A673 (cell line): Measurements from ENCODE around the gene SIAH2. TPM values are rescaled to one million over a fixed set of nuclear protein-coding genes. Genes with fewer than 3 reads are reported as not detected.
"Not testable (repeated sequence)": the region's sequence is repeated elsewhere in the genome, so short reads cannot be mapped to it uniquely, and the experiment has no call there.

Experiments
- BruUV-seq: library from RNA; stranded (reverse); fragments of 400-500 nt; replicated peaks from 2 replicates; lab custom pipeline; 2021; lab: Mats Ljungman, UMichigan
- CTCF ChIA-PET: fragments of 300-600 bp; sonication (Branson Sonifier 250); formaldehyde crosslinking; loops from one replicate; lab custom pipeline; 2022; ENCODE audit warnings: antibody characterized with exemption; lab: Charles Lee
- POLR2A ChIA-PET: fragments of 300-600 bp; sonication (Branson Sonifier 250); formaldehyde crosslinking; loops from one replicate; lab custom pipeline; 2022; ENCODE audit warnings: antibody characterized with exemption; ENCODE audit not compliant: low non-redundant PET; lab: Charles Lee
- DNase-seq: peaks from one replicate; pipeline ENCODE4 v3.0.0-alpha.2; 2015; ENCODE audit warnings: low spot score
- H3K27ac ChIP-seq: fragments of 200-600 bp; sonication (generic); 2 replicates; pipeline ENCODE4 v1.5.1; 2016; ENCODE audit warnings: mixed run types, low read depth, mild to moderate bottlenecking, mixed read lengths, antibody characterized with exemption, low read length; ENCODE audit not compliant: poor library complexity, severe bottlenecking
- H3K27me3 ChIP-seq: fragments of 200-600 bp; sonication (generic); replicated peaks from 2 replicates; pipeline ENCODE4 v1.6.1; 2017; ENCODE audit warnings: mixed run types, low read depth, mild to moderate bottlenecking, mixed read lengths, antibody characterized with exemption, low read length; ENCODE audit not compliant: insufficient read depth, poor library complexity
- H3K36me3 ChIP-seq: fragments of 200-600 bp; sonication (generic); 2 replicates; pipeline ENCODE4 v1.6.1; 2016; ENCODE audit warnings: mixed run types, mild to moderate bottlenecking, mixed read lengths, antibody characterized with exemption, low read length; ENCODE audit not compliant: insufficient read depth, poor library complexity, severe bottlenecking
- H3K4me1 ChIP-seq: fragments of 200-600 bp; sonication (generic); 2 replicates; pipeline ENCODE4 v1.6.1; 2017; ENCODE audit warnings: mixed run types, mild to moderate bottlenecking, mixed read lengths, antibody characterized with exemption, low read length; ENCODE audit not compliant: insufficient read depth, poor library complexity, severe bottlenecking
- H3K4me3 ChIP-seq: fragments of 200-600 bp; sonication (generic); 2 replicates; pipeline ENCODE4 v1.5.1; 2016; ENCODE audit warnings: low read depth, mixed run types, mild to moderate bottlenecking, mixed read lengths, low read length; ENCODE audit not compliant: poor library complexity, severe bottlenecking
- H3K9me3 ChIP-seq: fragments of 200-600 bp; sonication (generic); 2 replicates; pipeline ENCODE4 v1.6.1; 2016; ENCODE audit warnings: mixed run types, low read depth, mild to moderate bottlenecking, mixed read lengths, antibody characterized with exemption, low read length; ENCODE audit not compliant: poor library complexity, severe bottlenecking
- EZH2 ChIP-seq: fragments of 200-600 bp; sonication (generic); IDR thresholded peaks from 2 replicates; pipeline ENCODE4 v1.6.1; 2017; ENCODE audit warnings: borderline replicate concordance, low read depth, mild to moderate bottlenecking, mixed read lengths, antibody characterized with exemption, low read length; ENCODE audit not compliant: poor library complexity, severe bottlenecking
- intact Hi-C: fragments of 100-400 bp; cut with micrococcal nuclease; formaldehyde crosslinking; loops from one replicate; pipeline ENCODE4 v1.10.0; 2022; ENCODE audit not compliant: unreplicated experiment
- total RNA-seq: library from RNA; stranded (reverse); gene quantifications from 2 replicates; pipeline ENCODE4 v1.2.3, GENCODE V29; 2021
- TF ChIP-seq, protein P1 (sequence below): fragments of 300-800, 200-600 bp; sonication (generic); conservative IDR thresholded peaks from 2 replicates; pipeline ENCODE4 v1.5.1; 2017; ENCODE audit warnings: low read depth, mild to moderate bottlenecking, antibody characterized with exemption, low read length, moderate library complexity, mixed read lengths

Gene SIAH2
- total RNA-seq, 1 experiment from 2014 or later = 26.8 TPM

DNA sequence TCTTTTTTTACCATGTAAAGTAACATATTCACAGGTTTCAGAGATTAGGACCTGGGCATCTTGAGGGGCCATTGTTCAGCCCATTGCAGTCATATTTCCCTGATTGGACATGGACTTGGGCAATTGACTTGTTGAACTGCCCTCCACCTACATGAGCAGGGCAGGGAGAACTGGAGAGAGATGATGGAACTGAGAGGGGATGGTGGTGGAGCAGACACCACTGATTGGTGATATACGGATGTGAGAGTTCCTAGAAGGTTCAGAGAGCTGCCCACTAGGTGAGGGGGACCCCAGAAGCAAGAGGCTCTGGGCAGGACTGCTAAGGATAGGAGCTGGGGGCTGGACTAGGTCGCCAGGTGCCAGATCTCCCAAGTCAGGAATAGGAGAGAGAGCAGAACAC is 37.8 kb upstream of the SIAH2 start:
- Histone ChIP-seq H3K4me3 (no peak overlapping the region), H3K36me3 (no peaks in the 10 kb centered on the region), H3K4me1 (no peaks in the 10 kb centered on the region), H3K27me3 (no peaks in the 10 kb centered on the region), H3K27ac (no peak overlapping the region), H3K9me3 (no peaks in the 10 kb centered on the region)
- ChIA-PET CTCF (no interaction called here), POLR2A (no interaction called here)
- BruUV-seq = no TSS peak
- TF ChIP-seq, protein P1, sequence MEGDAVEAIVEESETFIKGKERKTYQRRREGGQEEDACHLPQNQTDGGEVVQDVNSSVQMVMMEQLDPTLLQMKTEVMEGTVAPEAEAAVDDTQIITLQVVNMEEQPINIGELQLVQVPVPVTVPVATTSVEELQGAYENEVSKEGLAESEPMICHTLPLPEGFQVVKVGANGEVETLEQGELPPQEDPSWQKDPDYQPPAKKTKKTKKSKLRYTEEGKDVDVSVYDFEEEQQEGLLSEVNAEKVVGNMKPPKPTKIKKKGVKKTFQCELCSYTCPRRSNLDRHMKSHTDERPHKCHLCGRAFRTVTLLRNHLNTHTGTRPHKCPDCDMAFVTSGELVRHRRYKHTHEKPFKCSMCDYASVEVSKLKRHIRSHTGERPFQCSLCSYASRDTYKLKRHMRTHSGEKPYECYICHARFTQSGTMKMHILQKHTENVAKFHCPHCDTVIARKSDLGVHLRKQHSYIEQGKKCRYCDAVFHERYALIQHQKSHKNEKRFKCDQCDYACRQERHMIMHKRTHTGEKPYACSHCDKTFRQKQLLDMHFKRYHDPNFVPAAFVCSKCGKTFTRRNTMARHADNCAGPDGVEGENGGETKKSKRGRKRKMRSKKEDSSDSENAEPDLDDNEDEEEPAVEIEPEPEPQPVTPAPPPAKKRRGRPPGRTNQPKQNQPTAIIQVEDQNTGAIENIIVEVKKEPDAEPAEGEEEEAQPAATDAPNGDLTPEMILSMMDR = no peak
- no peak for TF ChIP-seq EZH2
- no peak for DNase-seq
- intact Hi-C loops = no loop called here

DNA sequence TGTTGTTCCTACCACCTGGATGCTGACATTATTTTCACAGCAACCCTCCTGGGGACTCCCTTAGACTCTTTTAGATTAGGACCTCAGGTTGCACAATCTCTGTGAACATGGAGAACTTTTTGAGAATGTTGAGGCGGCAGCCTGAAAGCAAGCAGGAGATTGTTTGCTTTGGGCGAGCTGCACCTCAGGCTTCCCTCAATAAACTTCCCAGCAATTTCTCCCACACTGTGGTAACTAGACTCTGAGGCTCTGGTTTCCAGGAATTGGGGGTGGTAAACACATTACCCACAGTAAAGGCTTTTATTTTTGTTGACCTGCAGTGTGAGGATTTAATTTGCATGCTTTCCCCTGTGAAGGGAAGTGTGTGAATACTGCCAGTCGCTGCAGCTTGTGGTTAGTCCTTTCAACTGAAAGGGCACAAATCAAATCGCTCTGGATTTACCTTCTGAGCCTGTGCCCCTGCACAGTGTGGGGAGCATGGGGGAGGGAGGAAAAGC is 35.2 kb upstream of the SIAH2 start:
- no peak for DNase-seq
- TF ChIP-seq, protein P1 = no peak
- no peak for TF ChIP-seq EZH2
- ChIA-PET CTCF (no interaction called here), POLR2A (no interaction called here)
- Histone ChIP-seq H3K27ac (no peak overlapping the region), H3K4me1 (no peaks in the 10 kb centered on the region), H3K27me3 (no peaks in the 10 kb centered on the region), H3K4me3 (no peak overlapping the region), H3K36me3 (no peaks in the 10 kb centered on the region), H3K9me3 (no peaks in the 10 kb centered on the region)
- intact Hi-C loops = no loop called here
- BruUV-seq = no TSS peak

DNA sequence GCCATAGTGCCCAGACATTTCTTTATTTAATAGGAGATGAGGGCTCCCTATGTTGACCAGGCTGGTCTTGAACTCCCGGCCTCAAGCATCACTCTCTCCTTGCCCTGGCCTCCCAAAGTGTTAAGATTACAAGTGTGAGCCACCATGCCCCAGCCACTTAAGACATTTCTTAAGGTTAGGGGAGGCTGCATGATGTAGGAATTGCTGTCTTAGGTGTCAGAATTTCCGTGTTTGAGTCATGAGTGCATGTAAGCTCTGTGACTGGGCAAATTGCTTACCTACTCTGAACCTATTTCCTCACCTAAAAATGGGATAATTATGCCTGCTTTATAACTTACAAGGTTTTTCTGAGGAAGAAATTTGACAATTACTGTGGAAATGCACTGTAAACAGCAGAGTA is 34.2 kb upstream of the SIAH2 start:
- no peak for DNase-seq
- H3K4me1 ChIP-seq = no peaks in the 10 kb centered on the region
- H3K9me3 ChIP-seq = no peaks in the 10 kb centered on the region
- BruUV-seq = no TSS peak
- no peak overlapping the region for H3K27ac ChIP-seq
- H3K4me3 ChIP-seq = no peak overlapping the region
- TF ChIP-seq EZH2 = no peak
- TF ChIP-seq, protein P1 = no peak
- POLR2A ChIA-PET = no interaction called here
- intact Hi-C loops = no loop called here
- H3K27me3 ChIP-seq = no peaks in the 10 kb centered on the region
- H3K36me3 ChIP-seq = no peaks in the 10 kb centered on the region
- CTCF ChIA-PET = no interaction called here

DNA sequence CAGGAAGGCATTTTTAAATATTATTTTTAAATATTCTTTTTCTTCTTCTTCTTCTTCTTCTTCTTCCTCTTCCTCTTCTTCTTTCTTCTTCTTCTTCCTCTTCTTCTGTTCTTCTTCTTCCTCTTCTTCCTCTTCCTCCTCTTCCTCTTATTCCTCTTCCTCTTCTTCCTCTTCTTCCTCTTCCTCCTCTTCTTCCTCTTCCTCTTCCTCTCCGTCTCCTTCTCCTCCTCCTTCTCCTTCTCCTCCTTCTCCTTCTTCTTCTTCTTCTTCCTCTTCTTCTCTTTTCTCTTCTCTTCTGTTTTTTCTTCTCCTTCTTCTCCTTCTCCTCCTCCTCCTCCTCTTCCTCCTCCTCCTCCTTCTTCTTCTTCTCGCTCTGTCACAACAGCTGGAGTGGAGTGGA is 33.6 kb upstream of the SIAH2 start:
- H3K36me3 ChIP-seq, H3K4me1 ChIP-seq, H3K4me3 ChIP-seq, H3K27me3 ChIP-seq, POLR2A ChIA-PET, CTCF ChIA-PET, BruUV-seq, intact Hi-C loops, H3K27ac ChIP-seq, DNase-seq, H3K9me3 ChIP-seq: not testable (repeated sequence)
